Measurements from ENCODE around the gene SCN4A. TPM values are rescaled to one million over a fixed set of nuclear protein-coding genes. Genes with fewer than 3 reads are reported as not detected.
"Not testable (repeated sequence)": the region's sequence is repeated elsewhere in the genome, so short reads cannot be mapped to it uniquely, and the experiment has no call there.

Gene SCN4A
- polyA plus RNA-seq (ENCODE audit: insufficient read length in 4 of 4) = 1 to 10 TPM in 2 of 4 donors, under 1 TPM in 2; 0.67 to 1.5 (median 1.1) TPM

GRCh38 chr17:63972796-63973195, at the start of gene SCN4A:
Gene SCN4A, minus strand, starts transcription at chr17:63972918. Its CDS starts 77 bp downstream, at chr17:63972841.
- no peak for DNase-seq (ENCODE audit: low read depth in 4 of 4, low spot score in 3 of 4)

- no peak for DNase-seq (ENCODE audit: low read depth in 4 of 4, low spot score in 3 of 4)
Observed at GRCh38 chr17:64020056-64020766, 47.5 kb upstream of the SCN4A start, which contains the start of gene ICAM2. Gene ICAM2, minus strand, starts transcription at chr17:64020633. Its CDS starts 13,942 bp downstream, at chr17:64006691.

- DNase-seq (ENCODE audit: low read depth in 4 of 4, low spot score in 3 of 4) = not testable (repeated sequence)
Observed at GRCh38 chr17:64019551-64019961, 46.8 kb upstream of the SCN4A start.

GRCh38 chr17:64017381-64017980, 44.8 kb upstream of the SCN4A start:
- DNase-seq (ENCODE audit: low read depth in 4 of 4, low spot score in 3 of 4) = no peak

- DNase-seq (ENCODE audit: low read depth in 4 of 4, low spot score in 3 of 4) = no peak
Observed at GRCh38 chr17:64016974-64017373, 44.3 kb upstream of the SCN4A start.

- no peak for DNase-seq (ENCODE audit: low read depth in 4 of 4, low spot score in 3 of 4)
Observed at GRCh38 chr17:64016231-64016784, 43.6 kb upstream of the SCN4A start.

- no peak for DNase-seq (ENCODE audit: low read depth in 4 of 4, low spot score in 3 of 4)
Observed at GRCh38 chr17:64015447-64015846, 42.7 kb upstream of the SCN4A start.

GRCh38 chr17:64009571-64010402, 37.1 kb upstream of the SCN4A start:
- DNase-seq (ENCODE audit: low read depth in 4 of 4, low spot score in 3 of 4) = no peak

- DNase-seq (ENCODE audit: low read depth in 4 of 4, low spot score in 3 of 4) = no peak
Observed at GRCh38 chr17:64008830-64009229, 36.1 kb upstream of the SCN4A start.

- DNase-seq (ENCODE audit: low read depth in 4 of 4, low spot score in 3 of 4) = no peak
Observed at GRCh38 chr17:64008346-64008745, 35.6 kb upstream of the SCN4A start.

- DNase-seq (ENCODE audit: low read depth in 4 of 4, low spot score in 3 of 4) = no peak
Observed at GRCh38 chr17:64007838-64008282, 35.1 kb upstream of the SCN4A start.

GRCh38 chr17:64007089-64007837, 34.5 kb upstream of the SCN4A start:
- DNase-seq (ENCODE audit: low read depth in 4 of 4, low spot score in 3 of 4) = not testable (repeated sequence)

GRCh38 chr17:64006361-64007088, 33.8 kb upstream of the SCN4A start:
- DNase-seq (ENCODE audit: low read depth in 4 of 4, low spot score in 3 of 4) = no peak

GRCh38 chr17:64005734-64006167, 33.0 kb upstream of the SCN4A start:
- no peak for DNase-seq (ENCODE audit: low read depth in 4 of 4, low spot score in 3 of 4)

- no peak for DNase-seq (ENCODE audit: low read depth in 4 of 4, low spot score in 3 of 4)
Observed at GRCh38 chr17:64004903-64005733, 32.4 kb upstream of the SCN4A start.

GRCh38 chr17:64004218-64004770, 31.6 kb upstream of the SCN4A start:
- no peak for DNase-seq (ENCODE audit: low read depth in 4 of 4, low spot score in 3 of 4)

- no peak for DNase-seq (ENCODE audit: low read depth in 4 of 4, low spot score in 3 of 4)
Observed at GRCh38 chr17:64003526-64004121, 30.9 kb upstream of the SCN4A start.

Data from left renal pelvis (tissue), 4 donors.